Activated naive CD4-positive, alpha-beta T cell treated with anti-CD3 and anti-CD28 coated beads for 36 hours (primary cell): ENCODE measurements around the gene ASB8. TPM values are rescaled to one million over a fixed set of nuclear protein-coding genes. Genes with fewer than 3 reads are reported as not detected.

Experiments used
- CTCF ChIA-PET: fragments of 350-600 bp; sonication (Branson Sonifier 250); formaldehyde crosslinking; loops from one replicate; lab custom pipeline; 2021; ENCODE audit warnings: antibody characterized with exemption; lab: Charles Lee
- DNase-seq: peaks from one replicate; pipeline ENCODE4 v3.0.0-alpha.2; 2020
- H3K27ac Mint-ChIP-seq: one replicate; pipeline ENCODE4 v1.8.0; 2021; ENCODE audit warnings: mild to moderate bottlenecking, mixed read lengths
- H3K27me3 Mint-ChIP-seq: one replicate; pipeline ENCODE4 v1.8.0; 2021; ENCODE audit warnings: low read depth, mixed read lengths
- H3K36me3 Mint-ChIP-seq: one replicate; pipeline ENCODE4 v1.8.0; 2021; ENCODE audit warnings: low read depth, mixed read lengths
- H3K4me1 Mint-ChIP-seq: one replicate; pipeline ENCODE4 v1.8.0; 2021; ENCODE audit warnings: low read depth, mixed read lengths
- H3K4me3 Mint-ChIP-seq: one replicate; pipeline ENCODE4 v1.8.0; 2021; ENCODE audit warnings: mild to moderate bottlenecking, moderate library complexity, mixed read lengths
- H3K9me3 Mint-ChIP-seq: one replicate; pipeline ENCODE4 v1.8.0; 2021; ENCODE audit warnings: mixed read lengths
- intact Hi-C: fragments of 100-400 bp; cut with micrococcal nuclease; formaldehyde crosslinking; loops from one replicate; pipeline ENCODE4 v1.15.1; 2023
- total RNA-seq, 2 experiments: library from RNA; stranded (reverse); gene quantifications; one replicate each; pipeline ENCODE4 v1.2.3, GENCODE V29; 2021

The ASB8 gene
- total RNA-seq, 2 experiments from 2014 or later: 36.7 to 47.9 TPM

DNA sequence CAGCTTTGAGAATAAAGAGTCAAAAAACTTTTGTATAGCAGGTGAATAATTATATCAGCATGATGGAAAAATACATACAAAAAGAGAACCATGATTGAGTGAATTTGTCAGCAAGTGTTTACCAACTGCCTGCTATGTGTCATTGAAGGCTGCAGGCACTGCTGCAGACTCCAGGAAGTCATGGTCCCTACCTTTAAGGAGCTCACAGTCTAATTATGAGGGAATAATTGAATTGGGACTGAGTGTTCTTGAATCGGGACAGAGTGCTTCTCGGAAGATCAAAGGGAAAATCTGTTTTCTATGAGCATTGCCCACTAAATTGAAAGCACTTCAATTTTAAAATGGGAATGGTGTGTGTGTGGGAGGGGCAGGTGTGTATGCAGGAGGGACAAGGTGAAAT lies 36.3 kb upstream of the ASB8 start:
- peaks cover 2% of the 10 kb centered on the region for H3K36me3 Mint-ChIP-seq
- intact Hi-C loops: no loop called here
- no peak overlapping the region for H3K27ac Mint-ChIP-seq
- no peak for DNase-seq
- peaks cover 8% of the 10 kb centered on the region for H3K4me1 Mint-ChIP-seq
- H3K27me3 Mint-ChIP-seq: peaks cover 3% of the 10 kb centered on the region
- CTCF ChIA-PET: interaction anchor here (1.2 kb wide), 1 partner anchor 87 kb away, joined by 3 read pairs; no protein-coding TSS in a partner anchor
- H3K9me3 Mint-ChIP-seq: no peaks in the 10 kb centered on the region
- H3K4me3 Mint-ChIP-seq: no peak overlapping the region

DNA sequence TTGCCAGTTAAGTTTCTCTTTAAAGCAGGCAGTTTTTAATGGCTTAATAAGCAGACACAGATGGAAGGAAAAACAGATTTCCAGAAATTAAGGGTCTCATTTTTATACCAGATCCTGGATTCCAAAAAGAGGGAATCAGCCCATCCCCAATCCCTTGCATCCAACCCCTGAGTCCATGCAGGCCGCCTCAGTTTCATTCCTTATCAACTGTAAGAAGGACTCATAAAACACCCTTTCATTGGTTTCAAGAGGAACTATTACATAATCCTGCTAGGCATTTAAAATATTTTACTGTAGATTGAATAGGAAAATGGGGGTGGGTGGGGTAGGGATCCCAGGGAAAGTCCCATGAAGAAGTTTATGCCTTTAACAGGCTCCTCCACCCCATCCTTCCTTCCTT lies 35.5 kb upstream of the ASB8 start:
- Mint-ChIP-seq H3K4me1 (peaks cover 8% of the 10 kb centered on the region), H3K27ac (no peak overlapping the region), H3K27me3 (peaks cover 3% of the 10 kb centered on the region), H3K4me3 (no peak overlapping the region), H3K36me3 (no peaks in the 10 kb centered on the region), H3K9me3 (no peaks in the 10 kb centered on the region)
- intact Hi-C loops: no loop called here
- CTCF ChIA-PET: interaction anchor here (1.2 kb wide), 1 partner anchor 86 kb away, joined by 3 read pairs; no protein-coding TSS in a partner anchor
- no peak for DNase-seq

DNA sequence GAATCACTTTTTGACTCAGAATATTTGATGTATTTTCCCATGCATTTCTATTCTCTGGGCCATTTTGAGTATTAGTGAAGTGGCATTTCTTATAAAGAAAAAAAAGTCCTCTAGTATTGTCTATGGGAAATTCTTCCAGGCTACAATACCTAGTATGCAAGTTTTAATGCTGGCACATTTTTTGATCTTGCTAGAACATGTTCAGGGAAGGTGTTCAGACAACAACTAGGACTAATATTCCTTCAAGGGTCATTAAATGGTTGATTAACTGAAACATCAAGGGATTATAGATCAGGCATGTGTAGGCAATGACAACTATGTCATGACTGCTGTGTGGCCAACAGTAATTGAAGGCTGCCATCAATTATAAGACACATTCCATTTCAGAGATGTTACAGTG lies 33.8 kb upstream of the ASB8 start:
- Mint-ChIP-seq H3K36me3 (no peaks in the 10 kb centered on the region), H3K4me1 (peaks cover 3% of the 10 kb centered on the region), H3K9me3 (no peaks in the 10 kb centered on the region), H3K4me3 (no peak overlapping the region), H3K27me3 (peaks cover 3% of the 10 kb centered on the region), H3K27ac (no peak overlapping the region)
- DNase-seq: no peak
- intact Hi-C loops: no loop called here
- CTCF ChIA-PET: interaction anchor here (2.8 kb wide), 1 partner anchor 8 kb away, joined by 37 read pairs; no protein-coding TSS in a partner anchor

DNA sequence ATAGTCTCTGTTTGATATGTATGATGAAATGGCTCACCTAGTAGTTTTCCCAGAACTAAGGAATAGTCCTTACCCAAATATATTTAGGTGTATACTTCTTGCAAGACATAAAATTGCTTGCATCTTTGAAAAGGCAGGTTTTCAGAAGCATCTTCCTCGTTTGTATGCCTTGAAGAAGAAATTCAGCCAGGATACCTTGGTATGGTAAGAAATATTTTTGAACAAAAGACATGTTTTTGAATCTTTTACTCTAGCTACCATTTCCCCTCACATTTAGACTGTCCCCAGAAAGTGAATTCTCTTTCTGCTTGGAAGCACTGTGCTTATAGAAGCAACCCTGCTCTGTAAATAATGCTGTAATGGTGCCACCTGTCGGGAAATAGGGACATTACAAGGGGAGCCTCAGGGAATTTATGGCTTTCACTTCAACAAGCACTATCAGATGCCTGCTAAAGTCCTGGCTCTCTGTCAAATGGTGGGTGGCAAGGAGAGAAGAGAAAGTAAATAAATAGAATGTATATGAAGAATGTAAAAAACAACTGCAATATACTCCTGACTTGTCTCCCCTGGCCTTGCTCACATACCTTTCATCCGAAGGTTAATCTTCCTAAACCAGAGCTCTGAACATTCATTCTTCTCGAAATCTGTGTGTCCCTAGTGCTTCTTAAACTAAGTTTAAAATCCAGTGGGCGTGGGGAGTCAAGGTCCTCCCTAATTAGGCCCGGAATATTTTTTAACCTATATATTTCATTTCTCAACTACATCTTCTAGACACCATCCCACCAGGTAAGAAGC lies 32.2 kb upstream of the ASB8 start:
- Mint-ChIP-seq H3K4me1 (peaks cover 3% of the 10 kb centered on the region), H3K9me3 (no peaks in the 10 kb centered on the region), H3K36me3 (no peaks in the 10 kb centered on the region), H3K27ac (no peak overlapping the region), H3K4me3 (no peak overlapping the region), H3K27me3 (peaks cover 13% of the 10 kb centered on the region)
- peak; percentile 87 for DNase-seq
- intact Hi-C loops: loop anchor here (1.0 to 5.0 kb wide), 4 partner anchors 187 to 474 kb away; partner anchors contain the start of genes COL2A1 and TMEM106C
- CTCF ChIA-PET: interaction anchor here (0.5 to 2.8 kb wide), 20 partner anchors 9 to 277 kb away, joined by 3 to 37 read pairs (median 3); partner anchors contain the start of gene ASB8

DNA sequence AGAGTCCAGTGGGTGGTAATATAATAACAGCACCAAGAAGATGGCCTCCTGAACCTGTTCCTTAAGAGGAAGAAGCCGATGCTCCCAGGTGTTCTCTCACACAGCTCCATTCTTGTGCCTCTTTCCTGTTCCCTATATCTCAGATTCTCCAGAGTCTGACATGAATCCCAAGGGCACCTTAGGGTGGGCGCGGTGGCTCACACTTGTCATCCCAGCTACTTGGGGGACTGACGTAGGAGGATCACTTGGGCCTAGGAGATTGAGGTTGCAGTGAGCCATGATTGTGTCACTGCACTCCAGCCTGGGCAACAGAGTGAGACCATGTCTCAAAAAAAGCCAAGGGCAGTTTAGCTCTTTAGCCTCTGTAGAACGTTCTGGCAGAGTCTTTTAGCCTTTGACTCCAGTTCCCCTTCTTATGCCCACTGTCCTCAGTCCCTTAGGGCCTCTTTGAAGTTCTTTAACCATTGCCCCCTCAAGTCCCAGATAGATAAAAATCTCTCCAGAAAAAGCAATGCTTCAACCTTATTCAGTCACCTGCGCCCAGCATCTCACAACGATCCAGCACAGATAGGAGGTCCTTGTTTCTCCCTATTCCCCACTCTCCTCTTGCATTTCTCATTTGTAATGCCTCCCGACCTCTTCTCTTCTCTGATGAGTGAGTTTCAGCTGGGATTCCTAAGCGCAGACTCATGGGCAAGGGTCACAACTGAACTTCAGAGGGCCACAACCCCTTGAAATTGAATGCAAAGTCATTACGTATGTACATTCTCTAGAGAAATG lies 30.8 kb upstream of the ASB8 start:
- Mint-ChIP-seq H3K4me1 (peaks cover 4% of the 10 kb centered on the region), H3K27ac (no peak overlapping the region), H3K9me3 (no peaks in the 10 kb centered on the region), H3K36me3 (no peaks in the 10 kb centered on the region), H3K27me3 (peaks cover 15% of the 10 kb centered on the region), H3K4me3 (no peak overlapping the region)
- DNase-seq: no peak
- CTCF ChIA-PET: interaction anchor here (0.7 to 2.8 kb wide), 7 partner anchors 8 to 246 kb away, joined by 3 to 37 read pairs (median 3); no protein-coding TSS in a partner anchor
- intact Hi-C loops: loop anchor here (5.0 kb wide), 1 partner anchor 186 kb away; the partner anchor contains the start of gene COL2A1

DNA sequence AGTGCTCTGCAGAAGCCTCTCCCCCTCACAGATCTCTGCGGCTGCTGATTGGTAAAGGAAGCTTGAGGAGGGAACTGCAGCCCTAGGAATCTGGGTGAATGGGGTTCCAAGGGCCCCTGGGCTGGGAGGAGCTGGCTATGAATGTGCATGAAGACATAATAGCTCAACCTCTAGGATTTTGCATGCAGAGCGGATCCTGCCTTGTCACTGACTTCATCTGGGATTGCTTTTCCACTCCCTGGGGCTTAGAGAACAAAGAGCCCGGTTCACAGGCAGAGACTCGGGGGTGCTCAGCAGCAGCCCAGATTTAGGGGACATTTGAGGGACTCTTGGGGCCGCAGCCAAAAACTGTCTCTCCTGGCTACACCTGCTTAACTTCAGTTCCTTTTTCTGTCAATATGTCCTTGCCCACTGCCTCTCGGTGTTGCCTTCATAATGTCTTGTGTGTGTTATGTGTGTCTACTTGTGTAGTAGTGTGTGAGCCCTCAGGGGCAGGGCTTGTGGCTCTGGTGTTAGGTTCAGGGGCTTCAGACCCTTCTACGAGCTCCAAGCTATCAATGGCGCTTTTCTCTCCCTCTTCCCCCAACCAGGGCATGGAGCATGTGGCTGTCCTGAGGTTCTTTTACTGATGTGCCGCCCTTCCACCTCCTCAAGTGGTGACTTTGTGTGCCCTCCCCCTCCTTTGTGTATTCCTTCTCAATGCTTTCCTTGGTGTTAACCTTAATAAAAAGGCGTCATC lies 28.0 kb upstream of the ASB8 start:
- intact Hi-C loops: loop anchor here (5.0 kb wide), 1 partner anchor 183 kb away; the partner anchor contains the start of gene COL2A1
- CTCF ChIA-PET: interaction anchor here (0.7 to 0.8 kb wide), 3 partner anchors 12 to 28 kb away, joined by 3 read pairs; partner anchors contain the start of gene ASB8
- H3K27me3 Mint-ChIP-seq: peaks cover 15% of the 10 kb centered on the region
- H3K36me3 Mint-ChIP-seq: no peaks in the 10 kb centered on the region
- no peaks in the 10 kb centered on the region for H3K9me3 Mint-ChIP-seq
- H3K27ac Mint-ChIP-seq: no peak overlapping the region
- no peak for DNase-seq
- H3K4me1 Mint-ChIP-seq: peaks cover 12% of the 10 kb centered on the region
- H3K4me3 Mint-ChIP-seq: peak overlapping the region; percentile 33

DNA sequence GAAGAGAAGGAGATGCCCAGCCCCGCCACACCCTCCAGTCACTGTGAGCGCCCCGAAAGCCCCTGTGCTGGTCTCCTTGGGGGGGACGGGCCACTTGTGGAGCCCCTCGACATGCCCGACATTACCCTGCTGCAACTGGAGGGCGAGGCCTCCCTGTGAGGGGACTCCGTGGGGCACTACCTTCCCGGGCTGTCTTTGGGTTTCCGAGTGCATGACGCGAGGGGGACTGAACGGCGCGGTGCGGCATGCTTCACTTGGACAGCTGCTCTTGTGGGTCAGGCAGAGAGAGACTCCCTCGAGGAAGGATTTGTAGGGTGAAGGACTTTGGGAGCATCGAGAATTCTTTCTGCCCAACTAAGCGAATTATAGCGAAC lies 27.2 kb upstream of the ASB8 start:
- intact Hi-C loops: loop anchor here (5.0 kb wide), 2 partner anchors 358 to 433 kb away; no protein-coding TSS in a partner anchor
- CTCF ChIA-PET: interaction anchor here (1.5 kb wide), 1 partner anchor 279 kb away, joined by 3 read pairs; no protein-coding TSS in a partner anchor
- Mint-ChIP-seq H3K4me3 (peak overlapping the region; percentile 30), H3K27me3 (peaks cover 15% of the 10 kb centered on the region), H3K27ac (no peak overlapping the region), H3K4me1 (peaks cover 12% of the 10 kb centered on the region), H3K9me3 (no peaks in the 10 kb centered on the region), H3K36me3 (no peaks in the 10 kb centered on the region)
- DNase-seq: no peak

DNA sequence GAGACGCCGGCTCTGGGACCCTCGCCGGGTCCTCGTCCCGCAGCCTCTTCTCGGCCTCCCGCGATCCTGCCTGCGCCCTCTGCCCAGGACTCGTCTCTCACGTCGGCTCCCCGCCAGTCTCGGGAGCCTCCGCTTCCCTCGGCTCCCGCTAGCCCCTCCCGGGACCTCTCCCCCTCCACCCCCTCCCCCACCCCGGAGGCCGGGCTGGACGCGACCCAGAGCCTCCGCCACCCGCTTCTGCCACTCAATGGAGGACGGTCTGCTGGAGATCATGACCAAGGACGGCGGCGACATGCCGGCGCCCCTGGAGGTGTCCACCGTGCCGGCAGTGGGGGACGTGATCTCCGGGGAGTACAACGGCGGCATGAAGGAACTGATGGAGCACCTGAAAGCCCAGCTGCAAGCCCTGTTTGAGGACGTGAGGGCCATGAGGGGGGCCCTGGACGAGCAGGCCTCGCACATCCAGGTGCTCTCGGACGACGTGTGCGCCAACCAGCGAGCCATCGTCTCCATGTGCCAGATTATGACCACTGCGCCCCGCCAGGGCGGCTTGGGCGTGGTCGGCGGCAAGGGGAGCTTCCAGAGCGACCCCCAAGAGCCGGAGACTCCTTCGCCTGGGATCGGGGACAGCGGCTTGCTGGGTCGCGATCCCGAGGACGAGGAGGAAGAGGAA lies 26.7 kb upstream of the ASB8 start:
- peaks cover 12% of the 10 kb centered on the region for H3K4me1 Mint-ChIP-seq
- intact Hi-C loops: loop anchor here (1.0 to 5.0 kb wide), 5 partner anchors 14 to 433 kb away; partner anchors contain the start of genes ASB8 and TMEM106C
- H3K4me3 Mint-ChIP-seq: peak overlapping the region; percentile 64
- H3K27me3 Mint-ChIP-seq: peaks cover 15% of the 10 kb centered on the region
- DNase-seq: no peak
- CTCF ChIA-PET: interaction anchor here (1.0 to 1.5 kb wide), 4 partner anchors 107 to 279 kb away, joined by 3 to 5 read pairs (median 4); no protein-coding TSS in a partner anchor
- H3K27ac Mint-ChIP-seq: no peak overlapping the region
- no peaks in the 10 kb centered on the region for H3K36me3 Mint-ChIP-seq
- no peaks in the 10 kb centered on the region for H3K9me3 Mint-ChIP-seq

DNA sequence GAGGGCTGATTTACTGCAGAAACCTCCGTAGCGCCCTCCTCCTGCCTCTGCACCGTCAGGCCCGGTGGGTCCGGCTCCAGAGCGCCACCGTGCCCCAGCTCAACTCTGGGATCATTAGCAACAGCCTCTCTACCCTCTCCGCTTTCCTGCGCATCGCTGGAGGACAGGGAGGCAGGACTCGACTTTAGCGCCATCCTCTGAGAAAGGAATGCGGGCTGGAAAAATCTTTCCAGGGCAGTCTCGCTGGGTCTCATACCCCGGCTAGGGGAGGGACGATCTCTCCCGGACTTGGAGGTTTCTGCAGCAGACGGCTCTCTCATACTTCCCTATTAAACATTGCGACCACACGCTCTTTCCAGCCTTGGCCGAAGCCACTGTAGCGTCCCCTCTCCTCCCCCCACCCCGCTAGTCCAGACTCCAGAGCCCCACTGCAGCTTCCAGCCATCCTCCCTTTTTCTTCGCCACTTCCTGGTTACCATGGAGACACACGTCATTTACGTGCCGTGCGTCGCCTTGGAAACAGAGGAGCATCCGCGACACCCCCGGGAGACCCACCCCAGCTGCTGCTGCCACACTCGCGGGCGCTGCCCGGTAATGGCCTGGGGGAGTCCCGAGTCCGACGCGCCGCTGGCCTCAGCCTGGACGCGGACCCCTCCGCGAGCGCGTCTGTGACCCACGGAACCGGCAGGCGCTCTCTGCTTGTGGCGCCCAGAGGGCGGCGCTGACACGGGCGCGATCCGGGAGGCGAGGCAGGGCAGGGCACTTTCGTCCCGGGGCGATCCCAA lies 26.0 kb upstream of the ASB8 start, which contains the start of gene CCDC184:
Gene CCDC184, plus strand, starts transcription at position 554 of the 785 bp plus-strand sequence. CDS start 479 bp downstream, outside the sequence.
- Mint-ChIP-seq H3K4me1 (peaks cover 12% of the 10 kb centered on the region), H3K36me3 (no peaks in the 10 kb centered on the region), H3K4me3 (peak within 1 kb of the TSS; percentile 88), H3K27me3 (peaks cover 15% of the 10 kb centered on the region), H3K9me3 (no peaks in the 10 kb centered on the region), H3K27ac (no peak within 1 kb of the TSS)
- CTCF ChIA-PET: interaction anchor here (0.5 to 1.5 kb wide), 17 partner anchors 12 to 962 kb away, joined by 3 to 13 read pairs (median 4); partner anchors contain the start of gene ASB8
- peak; percentile 70 for DNase-seq
- intact Hi-C loops: loop anchor here (1.0 to 5.0 kb wide), 5 partner anchors 15 to 434 kb away; partner anchors contain the start of genes ASB8 and TMEM106C

DNA sequence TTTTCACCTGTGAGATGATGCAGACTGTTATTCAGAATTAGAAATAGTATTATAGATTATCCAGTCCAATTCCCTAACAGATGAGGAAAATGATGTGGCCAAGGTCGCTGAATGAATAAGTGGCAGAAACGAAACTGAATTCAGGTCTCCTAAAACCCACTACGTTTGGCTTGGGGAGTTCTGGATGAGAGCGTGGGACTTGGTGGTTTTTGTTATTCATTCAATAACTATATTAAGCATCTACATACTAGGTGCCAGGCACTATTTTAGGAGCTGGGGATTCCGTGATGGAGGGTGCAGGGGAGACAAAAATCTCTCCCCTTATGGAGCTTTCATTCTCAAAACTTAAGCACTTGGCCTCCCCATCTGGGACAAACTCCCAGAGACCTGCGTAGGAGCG lies 25.3 kb upstream of the ASB8 start:
- no peaks in the 10 kb centered on the region for H3K9me3 Mint-ChIP-seq
- DNase-seq: no peak
- peaks cover 12% of the 10 kb centered on the region for H3K4me1 Mint-ChIP-seq
- H3K27ac Mint-ChIP-seq: no peak overlapping the region
- H3K4me3 Mint-ChIP-seq: peak overlapping the region; percentile 88
- peaks cover 15% of the 10 kb centered on the region for H3K27me3 Mint-ChIP-seq
- CTCF ChIA-PET: interaction anchor here (0.5 to 1.5 kb wide), 14 partner anchors 12 to 961 kb away, joined by 3 to 13 read pairs (median 4); partner anchors contain the start of gene ASB8
- intact Hi-C loops: loop anchor here (1.0 to 5.0 kb wide), 5 partner anchors 16 to 435 kb away; partner anchors contain the start of genes ASB8 and TMEM106C
- no peaks in the 10 kb centered on the region for H3K36me3 Mint-ChIP-seq
